HG03520 (cell line): ENCODE results near the gene SYNDIG1.

ENCODE experiments used
- ATAC-seq: cut with Tn5 transposase; IDR thresholded peaks from one replicate; pipeline ENCODE4 v1.9.1; 2021; ENCODE audit warnings: mild to moderate bottlenecking, moderate library complexity; ENCODE audit not compliant: unreplicated experiment

The SYNDIG1 gene

DNA sequence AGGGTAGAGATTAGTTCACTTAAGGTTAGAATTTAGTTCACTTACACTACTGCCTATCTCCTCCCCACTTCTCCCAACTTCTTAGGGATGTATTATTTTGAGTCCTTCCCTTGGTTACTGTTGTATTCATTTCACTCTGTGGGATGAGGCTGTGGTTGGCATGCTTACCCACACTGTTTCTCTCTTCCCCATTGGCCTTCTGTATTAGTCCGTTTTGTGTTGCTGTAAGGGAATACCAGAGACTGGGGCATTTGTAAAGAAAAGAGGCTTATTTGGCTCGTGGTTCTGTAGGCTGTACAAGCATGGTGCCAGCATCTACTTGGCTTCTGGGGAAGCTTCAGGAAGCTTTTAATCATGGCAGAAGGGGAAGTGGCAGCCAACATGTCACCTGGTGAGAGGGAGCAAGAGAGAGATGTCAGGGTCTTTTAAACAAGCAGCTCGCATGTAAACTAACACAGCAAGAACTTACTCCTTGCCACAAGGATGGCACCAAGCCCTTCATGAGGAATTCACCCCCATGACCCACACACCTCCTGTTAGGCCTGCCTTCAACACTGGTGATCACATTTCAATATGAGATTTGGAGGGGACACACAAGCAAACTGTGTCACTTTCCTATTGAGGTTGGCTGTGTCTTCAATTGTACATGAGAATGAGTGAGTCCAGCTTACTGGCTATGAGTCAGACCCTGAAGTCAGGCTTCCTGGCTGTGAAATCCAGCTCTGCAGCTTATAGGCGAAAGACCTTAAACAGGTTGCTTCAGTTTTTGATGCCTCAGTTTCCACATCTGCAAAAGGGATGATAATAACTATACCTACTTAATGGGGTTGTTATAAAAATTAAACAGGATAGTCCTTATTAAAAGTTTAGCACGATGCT, 53.3 kb downstream of the SYNDIG1 start:
- ATAC-seq: no peak

DNA sequence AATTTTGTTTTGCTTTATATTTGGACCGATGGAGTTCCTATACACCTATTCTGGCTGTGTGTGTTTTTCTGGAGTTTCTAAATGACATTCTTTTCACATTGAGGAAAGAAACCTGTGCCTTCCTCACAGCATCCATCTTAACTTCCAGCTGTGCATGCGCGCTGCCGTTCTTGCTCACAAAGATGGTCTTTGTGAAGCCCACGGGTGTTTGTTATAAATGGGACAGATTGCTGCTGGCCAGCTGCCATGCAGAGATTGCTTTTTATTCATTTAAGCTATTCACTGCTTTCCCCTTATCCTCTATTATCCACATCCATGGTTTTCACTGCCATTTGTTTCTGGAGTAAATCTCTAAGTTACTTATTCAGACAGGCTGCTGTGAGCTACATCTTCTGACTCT, 54.2 kb downstream of the SYNDIG1 start:
- no peak for ATAC-seq

DNA sequence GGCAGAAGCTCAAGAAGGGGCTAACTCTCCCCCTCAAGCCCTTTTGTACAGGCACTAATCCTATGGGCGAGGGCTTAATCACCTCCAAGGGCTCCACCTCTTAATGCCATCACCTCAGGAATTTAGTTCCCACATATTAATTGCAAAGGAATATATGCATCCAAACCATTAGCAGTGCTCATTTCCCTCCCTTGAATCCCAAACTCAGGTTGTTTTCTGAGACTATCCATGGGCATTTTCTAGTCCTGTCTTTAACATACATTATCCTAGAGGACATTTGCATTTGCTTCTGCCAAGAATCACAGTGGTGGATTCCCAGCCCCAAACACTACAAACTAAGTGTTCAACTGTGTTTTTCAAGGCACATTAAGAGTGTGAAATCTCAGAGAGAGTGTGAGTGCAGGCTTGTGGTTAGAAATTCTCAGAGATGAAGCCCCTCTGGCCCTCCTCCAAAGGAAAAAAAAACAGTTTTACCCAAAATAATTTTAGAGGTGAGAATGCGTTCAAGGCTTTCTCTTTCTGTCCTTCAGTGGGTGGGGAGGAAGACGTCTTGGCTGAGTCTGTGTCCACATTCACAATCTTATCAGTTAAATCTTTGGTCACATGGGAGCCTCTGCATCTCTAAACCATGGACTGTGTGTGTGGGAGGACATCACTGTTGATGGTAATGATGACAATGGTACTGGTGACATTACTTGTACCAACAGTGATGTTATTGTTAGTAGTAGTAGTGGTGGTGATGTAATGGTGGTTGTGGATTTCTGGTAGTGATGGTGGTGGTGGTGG, 59.3 kb downstream of the SYNDIG1 start:
- no peak for ATAC-seq

DNA sequence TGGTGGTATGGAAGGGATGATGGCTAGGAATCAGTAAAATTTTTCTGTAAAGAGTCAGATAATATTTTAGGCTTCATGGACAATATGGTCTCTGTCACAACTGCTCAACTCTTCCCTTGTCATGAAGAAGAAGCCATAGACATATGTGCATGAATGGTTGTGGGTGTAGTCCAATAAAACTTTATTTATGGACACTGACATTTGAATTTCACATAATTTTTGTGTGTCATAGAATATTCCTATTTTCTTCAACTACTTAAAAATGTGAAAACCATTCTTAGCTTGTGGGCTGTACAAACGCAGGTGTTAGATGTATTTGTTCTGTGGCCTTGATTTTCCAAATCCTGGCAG, 59.9 kb downstream of the SYNDIG1 start:
- no peak for ATAC-seq

DNA sequence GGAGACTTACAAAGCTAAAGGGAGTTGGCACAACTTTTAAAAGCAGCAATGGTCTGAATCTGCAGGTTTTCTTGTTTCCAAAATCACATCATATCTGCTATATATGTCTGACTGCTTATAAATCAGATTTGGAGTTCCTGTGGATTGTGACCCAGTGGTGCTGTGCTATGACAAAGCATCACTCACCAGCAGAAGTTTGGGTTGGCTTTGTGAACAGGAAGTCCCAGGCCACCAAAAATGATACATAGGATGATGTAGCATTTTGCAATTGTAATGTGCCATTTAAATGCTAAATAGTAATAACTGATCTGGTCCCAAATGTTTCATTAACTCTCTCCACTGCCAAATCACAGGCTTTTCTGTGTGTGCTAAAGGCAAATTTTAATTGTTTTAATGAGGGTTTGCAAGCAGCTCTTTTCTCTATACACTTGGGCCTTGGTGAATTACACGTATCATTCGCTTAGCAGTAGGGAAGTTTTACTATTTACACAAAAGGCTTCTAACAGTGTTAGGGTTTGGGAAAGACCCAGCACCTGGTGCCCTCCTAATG, 60.8 kb downstream of the SYNDIG1 start:
- ATAC-seq: no peak

DNA sequence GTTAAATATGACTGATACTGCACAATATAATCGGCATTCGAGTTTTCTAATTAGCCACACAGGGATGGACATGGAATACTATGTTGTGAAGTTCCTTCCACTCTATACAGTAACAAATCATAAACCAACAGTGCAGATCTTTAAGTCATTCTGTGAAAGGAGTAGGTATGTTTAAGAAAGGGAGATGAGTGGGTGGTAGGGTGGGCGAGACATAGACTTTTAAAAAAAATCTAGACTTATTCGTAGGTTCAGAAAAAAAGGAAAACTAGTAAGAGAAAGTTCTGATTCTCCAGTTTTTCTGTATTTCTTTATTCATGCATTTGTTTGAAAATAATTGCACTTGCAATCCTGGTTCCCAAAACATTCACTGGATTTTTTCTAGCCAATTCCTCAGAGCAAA, 61.8 kb downstream of the SYNDIG1 start:
- ATAC-seq: no peak

DNA sequence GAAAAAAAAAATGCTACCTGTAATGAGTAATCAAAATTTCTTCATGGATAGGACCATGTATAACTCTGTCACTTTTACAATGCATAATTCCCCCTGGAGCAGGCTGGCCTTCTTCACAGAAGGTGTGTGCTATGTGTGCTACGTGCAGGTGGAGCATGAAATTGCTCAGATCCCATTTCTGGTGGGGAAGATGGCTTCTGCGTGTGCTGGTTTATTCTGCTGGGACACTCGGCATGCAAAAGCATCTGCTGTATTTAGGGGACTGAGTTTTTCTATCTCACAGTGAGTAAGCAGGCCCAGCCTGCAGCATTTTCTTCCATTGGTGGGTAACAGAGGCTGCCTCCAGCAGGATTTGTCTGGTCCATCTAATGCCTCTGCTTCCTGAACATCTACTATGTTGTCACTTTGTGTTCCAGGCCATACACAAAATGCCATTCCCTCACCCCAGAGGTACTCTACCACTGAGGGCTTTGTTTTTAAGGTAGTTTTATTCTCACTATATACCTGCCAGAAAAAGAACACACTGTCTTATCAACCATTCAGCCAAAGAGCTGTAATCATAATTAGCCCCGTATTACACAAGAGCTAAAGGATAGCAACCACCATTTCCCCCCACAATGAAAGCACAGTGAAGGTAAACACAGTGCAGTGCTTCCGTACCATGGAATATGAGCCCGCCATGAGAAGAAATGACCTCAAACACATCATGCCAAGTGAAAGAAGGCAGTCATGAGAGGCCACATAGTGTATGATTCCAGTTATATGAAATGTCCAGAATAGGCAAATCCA, 62.4 kb downstream of the SYNDIG1 start:
- no peak for ATAC-seq

DNA sequence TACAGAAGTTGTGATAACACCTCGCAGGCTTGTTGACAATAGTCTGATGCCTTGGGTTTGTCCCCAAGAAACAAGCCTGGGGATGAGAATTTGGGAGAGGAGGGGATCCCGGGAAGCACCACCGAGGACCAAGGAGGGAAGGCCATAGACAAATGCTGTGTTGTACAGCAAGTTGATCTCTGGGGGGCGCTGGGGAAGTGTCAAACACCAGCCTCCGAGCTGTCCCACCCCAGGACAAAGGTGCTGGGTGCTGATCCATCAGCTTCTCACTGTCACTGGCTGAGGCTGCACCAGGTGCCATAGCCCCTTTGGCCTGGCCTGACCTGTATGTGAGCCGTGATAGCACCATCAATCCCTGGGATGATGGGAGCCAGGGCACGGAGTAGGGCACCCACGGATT, 64.0 kb downstream of the SYNDIG1 start:
- ATAC-seq: no peak

DNA sequence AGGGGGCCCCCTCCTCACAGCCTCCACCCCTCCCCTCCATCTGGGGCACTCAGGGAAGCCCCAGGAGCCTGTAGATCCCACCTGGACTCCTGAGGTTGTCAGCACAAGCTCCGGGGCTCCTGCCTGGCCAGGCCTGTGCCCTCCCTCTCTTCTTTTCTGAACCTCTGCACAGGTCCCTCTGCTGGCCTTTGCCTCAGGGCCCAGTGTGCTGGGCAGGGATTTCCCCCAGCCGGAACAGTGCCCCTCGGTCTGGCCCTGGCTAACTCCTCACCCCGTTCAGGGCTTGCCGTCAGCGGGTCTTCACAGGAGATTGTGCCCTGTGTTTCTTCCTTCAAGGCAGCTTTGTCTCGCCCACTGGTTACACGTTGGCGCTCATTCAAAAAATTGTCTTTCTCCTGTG, 64.9 kb downstream of the SYNDIG1 start:
- ATAC-seq: no peak

DNA sequence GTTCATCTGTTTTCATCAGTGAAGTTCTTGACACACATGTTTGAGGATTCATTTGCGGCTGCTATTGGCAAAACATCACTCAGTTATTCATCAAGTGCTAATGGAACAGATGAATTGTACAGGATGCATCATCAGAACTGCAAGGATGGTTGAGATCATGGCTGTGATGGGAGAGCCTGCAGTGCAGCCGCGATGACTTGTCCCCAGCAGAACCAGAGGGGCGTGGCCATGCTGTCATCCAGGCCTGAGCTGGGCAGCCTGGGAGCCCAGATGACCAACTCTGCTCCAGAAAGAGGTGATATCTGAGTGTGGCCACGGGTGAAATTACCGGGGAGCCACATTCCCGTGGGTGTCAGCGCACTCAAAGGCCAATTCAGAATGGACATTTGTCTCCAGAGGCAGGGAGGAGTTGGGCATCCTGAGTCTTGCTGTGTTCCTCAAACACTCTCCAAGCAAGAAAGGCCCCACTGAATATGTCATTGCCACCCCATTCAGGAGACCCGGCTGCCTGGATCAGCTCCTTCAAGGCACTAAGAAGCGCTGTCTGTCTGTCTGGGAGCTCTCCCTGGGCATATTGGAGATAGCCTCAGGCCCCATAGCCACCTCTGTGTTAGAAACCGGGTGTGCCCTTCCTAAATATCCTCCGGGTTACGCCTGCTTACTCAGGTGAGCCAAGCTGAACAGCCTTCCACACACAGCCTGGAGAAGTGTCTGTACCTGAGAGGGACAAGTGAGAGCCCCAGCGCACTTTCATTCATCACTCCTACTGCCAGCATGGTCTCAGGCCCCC, 66.7 kb downstream of the SYNDIG1 start:
- no peak for ATAC-seq

DNA sequence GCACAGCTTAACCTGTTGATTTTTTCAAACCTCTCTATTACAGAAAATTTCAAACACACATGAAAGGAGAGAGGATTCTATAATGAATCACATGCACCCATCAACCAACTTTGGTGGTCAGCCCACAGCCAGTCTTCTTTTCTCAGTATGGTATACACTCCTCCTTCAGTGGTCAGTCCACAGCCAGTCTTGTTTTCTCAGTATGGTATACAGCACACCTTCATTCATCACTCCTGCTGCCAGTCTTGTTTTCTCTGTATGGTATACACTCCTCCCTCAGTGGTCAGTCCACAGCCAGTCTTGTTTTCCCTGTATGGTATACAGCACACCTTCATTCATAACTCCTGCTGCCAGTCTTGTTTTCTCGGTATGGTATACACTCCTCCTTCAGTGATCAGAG, 67.8 kb downstream of the SYNDIG1 start:
- ATAC-seq: no peak

DNA sequence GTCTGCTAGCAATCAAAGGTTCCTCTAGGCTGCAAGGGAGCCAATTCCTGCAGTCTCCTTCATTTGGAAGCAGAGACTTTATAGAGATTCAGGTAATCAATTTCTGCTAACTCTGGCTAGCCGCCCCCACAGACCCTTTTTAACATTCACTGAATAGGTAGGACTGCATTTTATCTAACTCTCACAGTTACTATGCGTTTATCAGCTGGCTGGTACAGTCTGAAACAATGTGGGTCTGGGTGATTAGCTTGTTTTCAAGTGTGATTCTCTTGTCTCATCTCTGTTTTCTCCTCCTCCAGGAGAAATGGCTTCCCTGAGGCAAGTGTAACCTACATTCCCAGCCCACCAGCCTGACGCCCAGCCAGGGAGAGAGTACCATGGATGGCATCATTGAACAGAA, 73.3 kb downstream of the SYNDIG1 start:
- no peak for ATAC-seq

DNA sequence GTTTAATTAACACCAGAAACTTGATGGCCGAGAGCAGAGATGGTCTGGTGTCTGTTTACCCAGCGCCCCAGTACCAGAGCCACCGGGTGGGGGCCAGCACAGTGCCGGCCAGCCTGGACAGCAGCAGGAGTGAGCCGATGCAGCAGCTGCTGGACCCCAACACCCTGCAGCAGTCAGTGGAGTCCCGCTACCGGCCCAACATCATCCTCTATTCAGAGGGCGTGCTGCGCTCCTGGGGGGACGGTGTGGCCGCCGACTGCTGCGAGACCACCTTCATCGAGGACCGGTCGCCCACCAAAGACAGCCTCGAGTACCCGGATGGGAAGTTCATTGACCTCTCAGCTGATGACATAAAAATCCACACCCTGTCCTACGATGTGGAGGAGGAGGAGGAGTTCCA, 73.7 kb downstream of the SYNDIG1 start:
- ATAC-seq: no peak

DNA sequence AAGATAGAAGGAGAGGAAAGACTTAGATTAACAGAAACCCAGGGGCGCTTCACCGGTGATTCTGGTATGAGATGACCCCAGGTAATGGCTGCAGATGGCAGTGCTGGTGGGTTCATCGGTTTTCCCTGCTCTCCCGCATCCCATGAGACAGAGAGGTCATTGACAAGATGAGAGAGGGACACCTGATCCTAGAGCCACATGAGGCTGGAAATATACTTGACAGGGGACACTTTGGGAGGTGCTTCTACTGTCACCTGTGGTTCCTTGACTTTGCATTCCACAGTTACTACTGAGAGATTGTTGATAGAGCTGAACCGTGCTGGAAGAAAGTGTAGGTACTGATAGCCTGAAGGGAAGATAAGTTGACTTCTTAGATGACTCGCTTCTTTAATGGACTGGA, 74.3 kb downstream of the SYNDIG1 start:
- ATAC-seq: no peak

DNA sequence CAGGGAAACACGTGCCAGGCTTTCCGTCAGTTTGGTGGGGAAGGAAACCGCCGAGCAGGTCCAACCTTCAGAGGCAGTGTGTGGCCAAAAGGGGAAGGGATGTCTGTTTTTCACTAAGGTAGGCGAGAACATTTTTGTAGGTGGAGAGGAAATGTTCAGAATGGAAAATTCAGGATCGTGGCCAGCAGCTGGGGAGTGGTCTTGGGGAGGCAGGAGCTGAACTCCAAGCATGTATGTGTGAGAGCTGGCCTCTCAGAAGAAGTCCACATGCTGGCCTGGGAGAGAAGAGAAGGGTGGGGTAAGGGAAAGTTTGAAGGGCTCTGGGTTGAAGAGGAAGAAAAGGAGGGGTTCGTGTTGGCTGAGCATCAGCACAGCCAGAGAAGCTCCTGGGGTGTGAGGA, 74.9 kb downstream of the SYNDIG1 start:
- no peak for ATAC-seq

DNA sequence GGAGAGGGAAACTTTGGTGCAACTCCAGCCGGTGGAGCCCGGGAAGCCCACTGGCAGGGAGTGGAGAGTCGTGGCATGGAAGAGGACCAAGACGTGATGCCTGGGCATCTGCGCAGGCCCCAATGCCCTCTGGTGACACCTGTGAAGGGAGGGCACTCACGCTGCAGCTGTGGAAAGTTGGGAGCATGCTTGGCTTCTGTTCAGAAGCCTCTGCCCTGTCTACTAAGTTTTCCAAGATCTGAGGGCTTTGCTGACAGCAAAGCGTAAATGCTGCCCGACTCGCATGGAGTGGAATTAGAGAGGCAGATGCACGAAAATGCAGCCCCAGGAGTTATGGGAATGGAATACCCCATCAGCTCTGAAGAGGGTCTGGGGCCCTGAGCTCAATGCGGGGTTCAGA, 75.7 kb downstream of the SYNDIG1 start:
- no peak for ATAC-seq

DNA sequence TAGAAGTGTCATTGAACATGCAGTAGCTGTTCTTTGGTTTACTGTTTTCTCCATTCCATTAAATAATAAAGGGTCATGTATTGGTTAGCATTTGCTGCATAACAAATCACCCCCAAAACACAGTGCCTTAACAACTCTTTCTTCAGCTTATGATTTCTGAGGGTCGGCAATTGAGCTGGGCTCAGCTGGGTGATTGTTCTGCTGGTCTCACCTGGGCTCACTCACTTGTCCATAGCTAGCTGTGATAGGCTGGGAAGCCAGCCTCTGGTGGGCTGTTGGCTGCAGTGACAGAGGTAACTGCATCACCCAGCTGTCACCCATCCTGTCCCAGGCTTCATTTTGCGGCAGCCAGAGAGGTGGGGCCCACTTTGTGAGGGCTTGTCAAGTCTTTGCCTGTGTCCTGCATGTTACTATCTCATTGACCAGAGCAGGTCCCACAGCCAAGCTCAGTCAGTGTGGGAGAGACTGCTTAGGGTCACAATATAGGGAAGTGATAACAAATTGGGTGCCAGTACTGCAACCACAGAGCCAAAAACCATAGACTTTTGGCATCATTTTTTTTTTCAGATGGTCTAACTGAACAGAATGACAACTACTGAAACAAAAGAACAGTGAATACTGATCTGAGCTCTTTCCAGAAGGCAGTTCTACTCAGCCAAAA, 76.9 kb downstream of the SYNDIG1 start:
- no peak for ATAC-seq

DNA sequence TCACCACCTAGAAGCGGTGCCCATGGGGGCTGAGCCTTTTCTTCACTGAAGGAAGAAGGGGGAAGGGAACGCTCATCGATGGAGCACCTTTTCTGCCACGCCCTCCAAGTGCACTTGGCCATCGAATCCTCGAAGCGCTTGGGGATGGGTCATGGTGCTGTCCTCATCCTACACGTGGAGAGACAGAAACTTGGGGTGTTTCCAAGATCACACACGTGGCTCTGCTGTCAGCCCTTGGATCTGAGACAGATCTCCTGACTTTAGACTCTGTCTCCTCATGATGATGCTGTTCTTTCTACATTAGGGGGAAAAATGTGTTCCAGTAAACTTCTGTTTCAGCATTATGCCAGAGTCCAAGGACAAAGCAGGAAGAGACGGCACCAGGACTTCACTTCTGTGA, 78.5 kb downstream of the SYNDIG1 start:
- no peak for ATAC-seq

DNA sequence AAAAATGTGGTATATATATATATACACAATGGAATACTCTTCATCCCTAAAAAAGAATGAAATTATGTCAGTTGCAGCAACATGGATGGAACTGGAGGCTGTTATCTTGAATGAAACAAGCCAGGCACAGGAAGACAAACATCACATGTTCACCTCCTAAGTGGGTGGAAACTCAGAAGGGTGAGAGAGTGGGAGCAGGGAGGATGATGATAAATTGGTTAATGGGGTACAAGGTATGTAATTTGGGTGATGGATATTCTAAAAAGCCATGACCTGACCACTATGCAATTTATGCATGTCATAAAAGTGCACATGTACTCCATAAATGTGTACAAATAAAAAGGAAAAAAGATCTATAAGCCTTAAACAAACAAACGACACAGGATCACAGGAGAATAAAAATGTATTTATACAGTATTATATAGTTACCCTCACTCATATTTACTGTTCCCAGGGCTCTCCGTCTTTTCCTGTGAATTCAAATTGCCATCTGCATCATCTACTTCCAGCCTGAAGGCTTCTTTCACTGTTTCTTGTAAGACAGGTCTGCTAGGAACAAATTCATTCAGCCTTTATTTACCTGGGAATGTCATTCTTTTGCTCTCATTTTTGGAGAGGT, 89.8 kb downstream of the SYNDIG1 start:
- no peak for ATAC-seq
